SK-N-MC (cell line): ENCODE results near the gene EXOSC10.
"Not testable (repeated sequence)": the region's sequence is repeated elsewhere in the genome, so short reads cannot be mapped to it uniquely, and the experiment has no call there.

Source experiments
- DNase-seq: peaks from one replicate; pipeline ENCODE4 v3.0.0-alpha.2; 2011; ENCODE audit warnings: low read depth, low spot score
- H3K27ac ChIP-seq: fragments of 200-600 bp; sonication (generic); 2 replicates; pipeline ENCODE4 v1.5.1; 2016; ENCODE audit warnings: mixed run types
- H3K36me3 ChIP-seq: fragments of 200-600 bp; sonication (generic); 2 replicates; pipeline ENCODE4 v1.6.1; 2017; ENCODE audit warnings: antibody characterized with exemption, low read length, mixed read lengths; ENCODE audit not compliant: insufficient read depth
- H3K4me3 ChIP-seq: fragments of 200-600 bp; sonication (generic); 2 replicates; pipeline ENCODE4 v1.5.1; 2016
- H3K9ac ChIP-seq: fragments of 200-600 bp; sonication (generic); 2 replicates; pipeline ENCODE4 v1.8.0; 2017; ENCODE audit warnings: mixed run types, mixed read lengths; ENCODE audit not compliant: insufficient read length
- H3K9me3 ChIP-seq: fragments of 200-600 bp; sonication (generic); 2 replicates; pipeline ENCODE4 v1.6.1; 2017; ENCODE audit warnings: low read depth, mild to moderate bottlenecking, antibody characterized with exemption, low read length, moderate library complexity, mixed read lengths
- EZH2 ChIP-seq: fragments of 200-600 bp; sonication (generic); IDR thresholded peaks from one replicate; pipeline ENCODE4 v1.6.1; 2017; ENCODE audit warnings: antibody characterized with exemption
- FOXP2 ChIP-seq: optimal IDR thresholded peaks from 2 replicates; pipeline ENCODE3; 2011; ENCODE audit warnings: mild to moderate bottlenecking, moderate library complexity; ENCODE audit not compliant: insufficient read depth; ENCODE audit errors: extremely low read length, control extremely low read depth
- POLR2AphosphoS5 ChIP-seq: IDR thresholded peaks from 2 replicates; pipeline ENCODE4 v1.6.1; 2012; ENCODE audit warnings: mild to moderate bottlenecking, low read depth, low read length, borderline replicate concordance

The EXOSC10 gene

DNA sequence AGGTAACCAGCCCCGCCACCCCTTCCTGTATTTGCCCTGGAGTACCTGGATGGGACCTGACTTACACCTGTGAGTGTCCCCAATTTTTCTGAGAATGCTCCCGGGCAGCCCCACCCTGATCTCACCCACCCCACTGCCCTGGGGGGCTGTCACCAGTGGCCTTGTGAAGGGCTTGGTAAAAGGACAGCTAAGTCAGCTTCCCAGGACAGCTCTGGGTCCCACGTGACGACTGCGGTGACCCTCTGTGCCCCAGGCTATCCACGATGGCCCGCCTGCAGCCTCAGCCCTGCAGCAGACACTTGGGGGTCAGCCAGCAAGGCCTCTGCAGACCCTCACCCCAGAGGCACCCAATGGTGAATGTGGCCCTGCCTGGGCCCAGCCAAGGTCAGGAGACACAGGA, 45.5 kb downstream of the EXOSC10 start:
- Histone ChIP-seq H3K9me3 (no peaks in the 10 kb centered on the region), H3K4me3 (no peak overlapping the region), H3K9ac (no peak overlapping the region), H3K27ac (no peak overlapping the region), H3K36me3 (peaks cover 25% of the 10 kb centered on the region)
- TF ChIP-seq FOXP2, result no peak
- TF ChIP-seq EZH2, result no peak
- no peak for TF ChIP-seq POLR2AphosphoS5
- DNase-seq, result no peak

DNA sequence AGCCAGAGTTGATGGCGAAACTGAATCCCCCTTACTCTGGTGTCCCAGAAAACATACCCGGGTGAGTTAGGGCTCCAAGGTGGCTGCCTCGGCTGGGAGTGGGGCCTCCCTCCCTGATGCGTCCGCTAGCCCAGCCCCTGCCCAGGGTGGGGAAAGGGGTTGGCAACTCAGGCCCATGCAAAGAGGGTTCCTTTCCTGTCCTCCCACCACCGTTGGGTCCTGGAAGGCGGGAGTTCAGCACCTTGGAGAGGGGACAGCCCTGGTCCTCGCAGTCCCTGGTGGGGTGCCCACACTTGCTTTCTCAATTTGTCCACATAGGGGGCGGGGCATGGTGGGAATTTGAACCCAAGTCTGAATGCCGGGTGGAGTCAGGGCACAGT, 45.9 kb downstream of the EXOSC10 start:
- no peak for TF ChIP-seq EZH2
- TF ChIP-seq FOXP2, result no peak
- peak; percentile 73; the same call in 1 of the 2 replicates for TF ChIP-seq POLR2AphosphoS5
- no peak overlapping the region for H3K9ac ChIP-seq
- H3K9me3 ChIP-seq, result no peaks in the 10 kb centered on the region
- no peak overlapping the region for H3K27ac ChIP-seq
- no peak overlapping the region for H3K4me3 ChIP-seq
- H3K36me3 ChIP-seq, result peaks cover 25% of the 10 kb centered on the region
- no peak for DNase-seq

- Histone ChIP-seq H3K36me3 (peaks cover 25% of the 10 kb centered on the region), H3K4me3 (peak overlapping the region; percentile 66; the same call in 1 of the 2 replicates), H3K27ac (no peak overlapping the region), H3K9me3 (no peaks in the 10 kb centered on the region), H3K9ac (no peak overlapping the region)
- TF ChIP-seq FOXP2 (no peak), EZH2 (no peak), POLR2AphosphoS5 (no peak; the same call in none of the 2 replicates)
- DNase-seq, result no peak
Measured at GRCh38 chr1:11052839-11053757, 46.6 kb downstream of the EXOSC10 start.

- TF ChIP-seq POLR2AphosphoS5 (peak; percentile 66), EZH2 (no peak)
- H3K9ac ChIP-seq, result no peak overlapping the region
- H3K9me3 ChIP-seq, result no peaks in the 10 kb centered on the region
- peaks cover 18% of the 10 kb centered on the region for H3K36me3 ChIP-seq
- peak overlapping the region; percentile 66 for H3K4me3 ChIP-seq
- peak; percentile 79 for DNase-seq
- peak overlapping the region; percentile 69 for H3K27ac ChIP-seq
Measured at GRCh38 chr1:11051781-11052511, 47.7 kb downstream of the EXOSC10 start.

GRCh38 chr1:11051121-11051520, 48.5 kb downstream of the EXOSC10 start:
- H3K27ac ChIP-seq, result peak overlapping the region; percentile 69; the same call in 1 of the 2 replicates
- H3K9ac ChIP-seq, H3K36me3 ChIP-seq, DNase-seq, H3K4me3 ChIP-seq, H3K9me3 ChIP-seq: not testable (repeated sequence)

GRCh38 chr1:11046625-11047365, 52.9 kb downstream of the EXOSC10 start, which contains the start of gene MASP2:
TSS of gene MASP2 (minus strand) at chr1:11047239. CDS start at chr1:11047207, 32 bp downstream.
- Histone ChIP-seq H3K36me3 (no peaks in the 10 kb centered on the region), H3K27ac (no peak within 1 kb of the TSS), H3K4me3 (no peak within 1 kb of the TSS), H3K9me3 (no peaks in the 10 kb centered on the region), H3K9ac (no peak within 1 kb of the TSS)
- no peak for DNase-seq
- TF ChIP-seq POLR2AphosphoS5, result no peak
- TF ChIP-seq EZH2, result no peak
- no peak for TF ChIP-seq FOXP2

GRCh38 chr1:11046270-11046566, 53.5 kb downstream of the EXOSC10 start:
- TF ChIP-seq FOXP2, result no peak
- H3K9me3 ChIP-seq, result no peaks in the 10 kb centered on the region
- no peak overlapping the region for H3K4me3 ChIP-seq
- no peak for DNase-seq
- H3K27ac ChIP-seq, result no peak overlapping the region
- no peaks in the 10 kb centered on the region for H3K36me3 ChIP-seq
- H3K9ac ChIP-seq, result no peak overlapping the region

- TF ChIP-seq EZH2 (no peak), FOXP2 (no peak)
- no peaks in the 10 kb centered on the region for H3K36me3 ChIP-seq
- no peak for DNase-seq
- no peak overlapping the region for H3K4me3 ChIP-seq
- no peak overlapping the region for H3K27ac ChIP-seq
- no peak overlapping the region for H3K9ac ChIP-seq
- H3K9me3 ChIP-seq, result no peaks in the 10 kb centered on the region
Measured at GRCh38 chr1:11045428-11046269, 54.0 kb downstream of the EXOSC10 start.
